LNCaP clone FGC (cell line): ENCODE data around the gene SPTB.

Source experiments
- DNase-seq: peaks from one replicate; pipeline ENCODE4 v3.0.0-alpha.2; 2011; ENCODE audit warnings: low read depth
- H3K4me3 ChIP-seq: 2 replicates; pipeline ENCODE4 v1.5.1; 2011; ENCODE audit warnings: mild to moderate bottlenecking, low read depth, low read length, control low read depth
- CTCF ChIP-seq: IDR thresholded peaks from 2 replicates; pipeline ENCODE4 v1.5.1; 2012; ENCODE audit warnings: mild to moderate bottlenecking; ENCODE audit not compliant: control insufficient read depth, insufficient read depth; ENCODE audit errors: extremely low read depth

SPTB gene

GRCh38 chr14:64804754-64805260 is 74.9 kb downstream of the SPTB start:
- no peak overlapping the region for H3K4me3 ChIP-seq
- DNase-seq = no peak
- TF ChIP-seq CTCF = no peak

- no peak overlapping the region for H3K4me3 ChIP-seq
- no peak for DNase-seq
- peak; percentile 36 for TF ChIP-seq CTCF
Measured at GRCh38 chr14:64801800-64802199, 77.9 kb downstream of the SPTB start.

- TF ChIP-seq CTCF = no peak
Measured at GRCh38 chr14:64801046-64801445, 78.7 kb downstream of the SPTB start.

GRCh38 chr14:64800000-64800399 is 79.7 kb downstream of the SPTB start:
- no peak overlapping the region for H3K4me3 ChIP-seq
- TF ChIP-seq CTCF = peak; percentile 64
- peak; percentile 21 for DNase-seq

More at GRCh38 chr14:64801046-64801445, 78.7 kb downstream of the SPTB start:
- no peak for DNase-seq
- H3K4me3 ChIP-seq = no peak overlapping the region

GRCh38 chr14:64799555-64799954 is 80.2 kb downstream of the SPTB start:
- TF ChIP-seq CTCF = no peak
- DNase-seq = no peak
- H3K4me3 ChIP-seq = no peak overlapping the region

GRCh38 chr14:64796369-64796768 is 83.3 kb downstream of the SPTB start:
- H3K4me3 ChIP-seq = no peak overlapping the region
- no peak for TF ChIP-seq CTCF
- no peak for DNase-seq

- DNase-seq = no peak
- TF ChIP-seq CTCF = no peak
- no peak overlapping the region for H3K4me3 ChIP-seq
Measured at GRCh38 chr14:64795921-64796320, 83.8 kb downstream of the SPTB start.
